Colonic mucosa (tissue), 4 donors: ENCODE data around the gene ATP6V1F. TPM values are rescaled to one million over a fixed set of nuclear protein-coding genes. Genes with fewer than 3 reads are reported as not detected.

ENCODE experiments used
- DNase-seq: peaks from one replicate; pipeline ENCODE4 v3.0.0-alpha.2; 2020
- H3K27ac ChIP-seq: fragments of 200-600 bp; one replicate; pipeline ENCODE4 v1.8.0; 2021
- H3K27me3 ChIP-seq: fragments of 200-600 bp; one replicate; pipeline ENCODE4 v1.8.0; 2021
- H3K36me3 ChIP-seq: fragments of 200-600 bp; one replicate; pipeline ENCODE4 v1.8.0; 2021
- H3K4me1 ChIP-seq: fragments of 200-600 bp; one replicate; pipeline ENCODE4 v1.8.0; 2021; ENCODE audit warnings: mild to moderate bottlenecking
- H3K4me3 ChIP-seq: fragments of 200-600 bp; one replicate; pipeline ENCODE4 v1.8.0; 2021
- H3K9ac ChIP-seq, 2 donors: one replicate each; pipeline ENCODE4 v1.7.0; 2013; ENCODE audit warnings: control low read depth in 2 of 2, low read depth in 2 of 2, low read length in 2 of 2
- H3K9me3 ChIP-seq: fragments of 200-600 bp; one replicate; pipeline ENCODE4 v1.8.0; 2021
- intact Hi-C: fragments of 100-400 bp; cut with DNase I; formaldehyde crosslinking; loops from one replicate; pipeline ENCODE4 v1.14.1; 2022
- total RNA-seq, 2 donors: library from RNA; stranded (reverse); fragmentation: NEBNext Ultra II Directional in 1 of 2; extraction: Animal tissue kit (Norgen Biotek cat#: 25700) in 1 of 2; gene quantifications; one replicate each; pipeline ENCODE4 v1.2.1, GENCODE V29; 2021
- TF ChIP-seq, protein P1 (sequence below): fragments of 200-600 bp; IDR thresholded peaks from one replicate; pipeline ENCODE4 v1.8.0; 2022; ENCODE audit warnings: antibody characterized with exemption, mild to moderate bottlenecking
- donor health status: healthy.
- donor health status: DM: no; HTN: no; CAD: no.
- donor health status: DM: no; HTN: no; CAD: no.

ATP6V1F gene
- total RNA-seq, 2 donors from 2014 or later: 94.4 to 105 TPM

DNA sequence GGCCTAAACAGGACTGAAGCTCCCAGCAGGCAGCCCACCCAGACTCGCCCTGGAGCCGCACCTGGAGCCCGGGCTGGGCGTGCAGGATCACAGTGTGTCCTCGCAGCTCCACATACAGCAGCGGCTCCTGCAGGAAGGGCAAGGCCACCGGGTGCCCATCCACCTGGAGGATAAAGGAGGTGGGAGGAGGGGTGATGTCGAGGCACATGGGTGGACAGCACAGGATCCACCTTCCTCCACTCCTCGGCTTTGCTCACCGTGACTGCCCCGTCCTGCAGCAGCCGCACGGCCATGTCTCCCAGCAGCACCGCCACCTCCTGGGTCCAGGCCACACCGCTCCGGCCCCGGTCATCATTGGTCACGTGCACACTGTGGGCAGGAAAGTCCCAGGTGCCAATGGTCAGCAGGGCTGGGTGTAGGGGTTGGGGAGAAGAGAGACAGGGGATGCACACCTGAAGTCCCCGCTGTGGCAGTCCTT lies 16.8 kb downstream of the ATP6V1F start:
- H3K36me3 ChIP-seq: no peaks in the 10 kb centered on the region
- no peaks in the 10 kb centered on the region for H3K9me3 ChIP-seq
- TF ChIP-seq, protein P1, sequence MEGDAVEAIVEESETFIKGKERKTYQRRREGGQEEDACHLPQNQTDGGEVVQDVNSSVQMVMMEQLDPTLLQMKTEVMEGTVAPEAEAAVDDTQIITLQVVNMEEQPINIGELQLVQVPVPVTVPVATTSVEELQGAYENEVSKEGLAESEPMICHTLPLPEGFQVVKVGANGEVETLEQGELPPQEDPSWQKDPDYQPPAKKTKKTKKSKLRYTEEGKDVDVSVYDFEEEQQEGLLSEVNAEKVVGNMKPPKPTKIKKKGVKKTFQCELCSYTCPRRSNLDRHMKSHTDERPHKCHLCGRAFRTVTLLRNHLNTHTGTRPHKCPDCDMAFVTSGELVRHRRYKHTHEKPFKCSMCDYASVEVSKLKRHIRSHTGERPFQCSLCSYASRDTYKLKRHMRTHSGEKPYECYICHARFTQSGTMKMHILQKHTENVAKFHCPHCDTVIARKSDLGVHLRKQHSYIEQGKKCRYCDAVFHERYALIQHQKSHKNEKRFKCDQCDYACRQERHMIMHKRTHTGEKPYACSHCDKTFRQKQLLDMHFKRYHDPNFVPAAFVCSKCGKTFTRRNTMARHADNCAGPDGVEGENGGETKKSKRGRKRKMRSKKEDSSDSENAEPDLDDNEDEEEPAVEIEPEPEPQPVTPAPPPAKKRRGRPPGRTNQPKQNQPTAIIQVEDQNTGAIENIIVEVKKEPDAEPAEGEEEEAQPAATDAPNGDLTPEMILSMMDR: no peak
- H3K4me1 ChIP-seq: no peaks in the 10 kb centered on the region
- H3K4me3 ChIP-seq: no peak overlapping the region
- intact Hi-C loops: no loop called here
- no peak overlapping the region for H3K9ac ChIP-seq
- no peak for DNase-seq
- H3K27me3 ChIP-seq: no peaks in the 10 kb centered on the region
- no peak overlapping the region for H3K27ac ChIP-seq

DNA sequence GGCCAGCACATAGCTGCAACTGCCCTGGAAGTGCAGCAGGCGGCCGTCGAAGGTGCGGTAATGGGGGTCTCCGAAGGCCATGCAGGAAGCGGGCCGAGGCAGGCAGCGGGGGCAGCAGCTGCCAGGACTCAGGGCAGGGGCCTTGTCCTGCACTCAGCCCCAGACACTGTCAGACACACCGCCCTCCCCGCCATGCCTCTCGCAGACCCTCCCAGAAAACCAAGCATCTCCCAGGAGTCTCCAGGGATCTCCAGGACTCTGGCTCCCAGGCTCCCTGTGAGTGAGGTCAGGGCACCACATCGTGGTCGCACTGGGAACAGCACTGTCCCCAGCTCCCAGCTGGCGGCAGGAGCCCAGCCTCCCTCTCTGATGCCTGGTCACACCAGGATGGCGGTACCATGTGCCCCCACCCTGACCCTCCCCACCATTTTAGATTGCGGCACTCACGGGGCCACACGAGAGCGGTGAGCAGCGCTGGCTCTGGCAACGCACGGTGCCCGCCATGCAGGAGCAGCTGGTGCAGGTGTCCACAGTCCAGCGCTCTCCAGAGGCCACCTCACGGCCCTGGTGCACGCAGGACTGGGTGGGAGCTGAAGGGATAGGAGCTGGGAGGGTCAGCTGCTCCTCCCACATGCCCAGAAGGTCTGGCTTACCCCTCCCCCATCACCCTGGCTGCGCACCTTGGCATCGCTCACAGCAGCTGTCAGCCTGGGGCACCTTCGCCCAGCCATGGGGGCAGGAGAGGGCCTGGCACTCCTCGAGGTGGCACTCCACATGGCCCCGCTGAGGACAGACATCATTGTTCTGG lies 17.5 kb downstream of the ATP6V1F start:
- peak; percentile 67 for DNase-seq
- no peaks in the 10 kb centered on the region for H3K36me3 ChIP-seq
- H3K4me3 ChIP-seq: no peak overlapping the region
- intact Hi-C loops: loop anchor here (10.0 kb wide), 1 partner anchor 275 kb away; no protein-coding TSS in a partner anchor
- H3K9me3 ChIP-seq: no peaks in the 10 kb centered on the region
- no peaks in the 10 kb centered on the region for H3K4me1 ChIP-seq
- no peaks in the 10 kb centered on the region for H3K27me3 ChIP-seq
- TF ChIP-seq, protein P1: peak; percentile 79
- no peak overlapping the region for H3K9ac ChIP-seq
- no peak overlapping the region for H3K27ac ChIP-seq

DNA sequence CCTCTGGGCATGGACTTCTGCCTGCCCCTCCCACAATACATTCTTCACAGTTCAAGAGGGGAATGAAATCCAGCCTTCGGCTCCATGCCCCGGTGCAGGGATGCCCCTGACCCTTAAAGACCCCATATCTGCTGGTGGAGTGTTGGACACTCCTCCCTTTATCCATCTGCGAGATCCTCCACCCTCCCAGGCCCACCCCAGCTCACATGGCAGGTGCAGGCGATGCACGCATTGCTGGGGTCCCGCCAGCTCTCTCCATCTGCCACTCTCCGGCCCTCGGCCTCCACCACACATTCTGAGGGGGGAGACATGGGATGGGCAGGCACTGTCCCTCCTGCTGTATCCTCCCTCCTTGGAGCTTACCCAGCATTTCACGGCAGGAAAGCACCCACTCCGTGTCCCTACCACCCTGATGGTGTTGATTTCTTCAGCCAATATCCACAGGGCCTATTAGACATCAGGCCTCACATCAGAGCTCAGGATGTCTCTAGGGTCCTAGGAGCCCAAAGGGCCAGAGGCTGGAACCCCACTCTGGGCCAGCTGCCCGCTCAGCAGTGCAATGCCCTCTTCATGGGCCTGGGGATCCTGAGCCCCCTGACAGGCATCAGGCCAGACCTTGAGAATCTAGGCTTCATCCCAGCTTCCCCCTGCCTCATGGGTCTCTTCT lies 18.3 kb downstream of the ATP6V1F start:
- Histone ChIP-seq H3K4me3 (no peak overlapping the region), H3K27me3 (no peaks in the 10 kb centered on the region), H3K4me1 (no peaks in the 10 kb centered on the region), H3K9me3 (no peaks in the 10 kb centered on the region), H3K27ac (no peak overlapping the region), H3K9ac (no peak overlapping the region), H3K36me3 (no peaks in the 10 kb centered on the region)
- intact Hi-C loops: loop anchor here (10.0 kb wide), 1 partner anchor 276 kb away; no protein-coding TSS in a partner anchor
- no peak for DNase-seq
- TF ChIP-seq, protein P1: no peak

DNA sequence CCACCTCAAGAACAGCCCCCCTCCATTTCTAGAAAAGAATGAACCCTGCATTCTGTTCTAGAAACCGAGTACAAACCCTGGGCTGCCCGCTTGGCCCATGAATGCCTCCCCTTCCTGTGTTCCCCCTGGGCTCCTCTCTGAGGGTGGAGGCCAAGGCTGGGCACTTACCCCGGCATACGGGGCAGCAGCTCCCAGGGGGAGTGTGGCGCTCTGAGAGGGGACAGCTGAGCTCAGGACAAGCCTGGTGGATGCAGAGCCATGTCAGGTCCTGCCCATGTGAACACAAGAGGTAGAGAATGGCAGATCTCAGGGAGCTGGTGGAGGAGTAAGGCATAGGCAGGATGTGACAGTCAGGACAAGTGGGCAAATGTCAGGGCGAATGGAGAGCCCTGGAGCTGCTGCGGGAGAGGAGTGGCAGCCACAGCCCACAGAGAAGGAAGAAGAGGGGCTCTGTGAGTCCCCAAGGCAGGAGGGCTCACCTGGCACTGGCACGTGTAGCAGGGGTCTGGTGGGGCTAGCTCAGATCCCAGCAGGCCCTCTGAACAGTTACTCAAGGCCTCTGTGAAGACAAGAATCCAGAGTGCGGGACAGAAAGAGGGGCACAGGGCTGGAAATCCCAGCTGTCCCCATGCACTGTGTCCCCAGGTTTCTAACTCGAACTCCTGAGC lies 18.9 kb downstream of the ATP6V1F start:
- intact Hi-C loops: loop anchor here (2.0 to 10.0 kb wide), 2 partner anchors 41 to 277 kb away; no protein-coding TSS in a partner anchor
- Histone ChIP-seq H3K4me1 (no peaks in the 10 kb centered on the region), H3K27ac (no peak overlapping the region), H3K4me3 (no peak overlapping the region), H3K27me3 (no peaks in the 10 kb centered on the region), H3K9ac (no peak overlapping the region), H3K36me3 (no peaks in the 10 kb centered on the region), H3K9me3 (no peaks in the 10 kb centered on the region)
- no peak for DNase-seq
- TF ChIP-seq, protein P1: no peak

DNA sequence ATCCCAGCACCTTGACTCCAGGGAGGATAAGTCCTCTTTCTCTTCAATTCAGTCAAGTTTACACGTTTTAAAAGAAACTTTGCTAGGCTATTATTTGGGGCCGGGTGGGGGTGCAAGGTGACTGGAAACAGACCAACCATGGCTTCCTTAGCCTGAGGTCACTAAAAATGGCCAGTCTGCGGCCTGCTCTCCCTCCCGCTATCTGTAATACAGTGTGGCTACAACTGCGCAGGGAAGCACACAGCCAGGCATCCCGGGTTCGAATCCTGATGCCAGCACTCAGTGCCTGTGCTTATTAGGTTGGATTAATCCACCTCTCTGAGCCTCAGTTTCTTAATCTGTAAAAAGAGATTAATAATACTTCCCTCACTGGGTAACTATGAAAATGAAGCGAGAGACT lies 19.5 kb downstream of the ATP6V1F start:
- Histone ChIP-seq H3K9me3 (no peaks in the 10 kb centered on the region), H3K27me3 (no peaks in the 10 kb centered on the region), H3K27ac (no peak overlapping the region), H3K9ac (no peak overlapping the region), H3K36me3 (no peaks in the 10 kb centered on the region), H3K4me1 (no peaks in the 10 kb centered on the region), H3K4me3 (no peak overlapping the region)
- DNase-seq: no peak
- TF ChIP-seq, protein P1: no peak
- intact Hi-C loops: loop anchor here (2.0 to 10.0 kb wide), 2 partner anchors 41 to 277 kb away; no protein-coding TSS in a partner anchor
